A673 (cell line): Measurements from ENCODE around the gene SFXN2.

Source experiments
- EZH2 ChIP-seq: fragments of 200-600 bp; sonication (generic); IDR thresholded peaks from 2 replicates; pipeline ENCODE4 v1.6.1; 2017; ENCODE audit warnings: borderline replicate concordance, low read depth, mild to moderate bottlenecking, mixed read lengths, antibody characterized with exemption, low read length; ENCODE audit not compliant: poor library complexity, severe bottlenecking
- TF ChIP-seq, protein P1 (sequence below): fragments of 300-800, 200-600 bp; sonication (generic); conservative IDR thresholded peaks from 2 replicates; pipeline ENCODE4 v1.5.1; 2017; ENCODE audit warnings: low read depth, mild to moderate bottlenecking, antibody characterized with exemption, low read length, moderate library complexity, mixed read lengths

DNA sequence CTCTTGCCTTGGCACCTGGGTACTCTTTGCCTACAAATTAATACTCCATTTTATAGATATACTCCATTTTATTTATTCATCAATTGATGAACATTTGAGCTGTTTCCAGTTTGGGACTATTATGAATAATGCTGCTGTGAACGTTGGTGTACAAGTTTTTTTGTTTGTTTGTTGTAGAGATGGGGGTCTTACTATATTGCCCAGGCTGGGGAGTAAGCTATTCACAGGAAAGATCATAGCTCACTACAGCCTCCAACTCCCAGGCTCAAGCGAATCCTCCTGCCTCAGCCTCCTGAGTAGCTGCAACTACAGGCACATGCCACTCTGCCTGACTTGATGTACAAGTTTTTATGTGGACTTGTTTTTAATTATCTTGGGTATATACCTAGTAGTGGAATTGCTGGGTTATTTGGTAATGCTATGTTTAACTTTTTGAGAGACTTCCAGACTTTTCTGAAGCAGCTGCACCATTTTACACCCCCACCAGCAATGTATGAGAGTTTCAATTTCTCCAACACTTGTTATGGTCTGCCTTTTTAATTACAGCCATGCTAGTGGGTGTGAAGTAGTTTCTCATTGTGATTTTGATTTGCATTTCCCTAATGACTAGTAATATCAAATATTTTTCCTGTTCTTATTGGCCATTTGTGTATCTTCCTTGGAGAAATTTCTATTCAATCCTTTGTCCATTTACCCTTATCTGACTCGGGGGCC is 45.2 kb downstream of the SFXN2 start:
- TF ChIP-seq EZH2, result no peak
- TF ChIP-seq, protein P1, sequence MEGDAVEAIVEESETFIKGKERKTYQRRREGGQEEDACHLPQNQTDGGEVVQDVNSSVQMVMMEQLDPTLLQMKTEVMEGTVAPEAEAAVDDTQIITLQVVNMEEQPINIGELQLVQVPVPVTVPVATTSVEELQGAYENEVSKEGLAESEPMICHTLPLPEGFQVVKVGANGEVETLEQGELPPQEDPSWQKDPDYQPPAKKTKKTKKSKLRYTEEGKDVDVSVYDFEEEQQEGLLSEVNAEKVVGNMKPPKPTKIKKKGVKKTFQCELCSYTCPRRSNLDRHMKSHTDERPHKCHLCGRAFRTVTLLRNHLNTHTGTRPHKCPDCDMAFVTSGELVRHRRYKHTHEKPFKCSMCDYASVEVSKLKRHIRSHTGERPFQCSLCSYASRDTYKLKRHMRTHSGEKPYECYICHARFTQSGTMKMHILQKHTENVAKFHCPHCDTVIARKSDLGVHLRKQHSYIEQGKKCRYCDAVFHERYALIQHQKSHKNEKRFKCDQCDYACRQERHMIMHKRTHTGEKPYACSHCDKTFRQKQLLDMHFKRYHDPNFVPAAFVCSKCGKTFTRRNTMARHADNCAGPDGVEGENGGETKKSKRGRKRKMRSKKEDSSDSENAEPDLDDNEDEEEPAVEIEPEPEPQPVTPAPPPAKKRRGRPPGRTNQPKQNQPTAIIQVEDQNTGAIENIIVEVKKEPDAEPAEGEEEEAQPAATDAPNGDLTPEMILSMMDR, result no peak
